ENCODE measurements around the gene SESTD1. TPM values are rescaled to one million over a fixed set of nuclear protein-coding genes. Genes with fewer than 3 reads are reported as not detected.
A peak's percentile ranks its signal among the peaks of the same experiment; 100 is the strongest.

The SESTD1 gene
- total RNA-seq, 3 donors from 2014 or later (not counting 1 experiment from before 2014, with no cell fraction given): 14.7 to 25.2 (median 19.0) TPM

- 88% methylated on average over 4 of the region's 4 CpGs for WGBS (ENCODE audit: insufficient coverage)
- no peak for DNase-seq
- H3K27ac ChIP-seq (ENCODE audit: low read length): no peak overlapping the region
- no peak for TF ChIP-seq CTCF (IDR thresholded peaks at IDR 0.05)
- Mint-ChIP-seq H3K36me3 (no peaks in the 10 kb centered on the region), H3K9me3 (no peaks in the 10 kb centered on the region), H3K27me3 (ENCODE audit: low read depth in 2 of 2) (no peaks in the 10 kb centered on the region), H3K4me1 (peaks cover 5 to 33% of the 10 kb centered on the region in 2 donors), H3K4me3 (no peak overlapping the region), H3K27ac (no peak overlapping the region)
- no peaks in the 10 kb centered on the region for H3K36me3 ChIP-seq (ENCODE audit: control insufficient read depth, insufficient read depth, low read length)
- ATAC-seq: no peak
- no peaks in the 10 kb centered on the region for H3K9me3 ChIP-seq (ENCODE audit: control insufficient read depth, insufficient read depth, low read length)
- intact Hi-C loops (cut with micrococcal nuclease): no loop called here
- no peak overlapping the region for H3K4me3 ChIP-seq (ENCODE audit: low read length)
- no peaks in the 10 kb centered on the region for H3K27me3 ChIP-seq (ENCODE audit: control insufficient read depth, insufficient read depth, low read length)
- H3K4me1 ChIP-seq (ENCODE audit: control insufficient read depth, insufficient read depth, low read length): no peaks in the 10 kb centered on the region
These were observed 23.9 kb downstream of the SESTD1 start for GRCh38 chr2:179240481-179241451.

GRCh38 chr2:179239838-179240237 is 24.8 kb downstream of the SESTD1 start:
- Mint-ChIP-seq H3K27ac (no peak overlapping the region), H3K36me3 (no peaks in the 10 kb centered on the region), H3K9me3 (no peaks in the 10 kb centered on the region), H3K4me3 (no peak overlapping the region), H3K27me3 (ENCODE audit: low read depth in 2 of 2) (no peaks in the 10 kb centered on the region), H3K4me1 (peaks cover 5 to 33% of the 10 kb centered on the region in 2 donors)
- no peak for TF ChIP-seq CTCF (IDR thresholded peaks at IDR 0.05)
- Histone ChIP-seq H3K27me3 (ENCODE audit: control insufficient read depth, insufficient read depth, low read length) (no peaks in the 10 kb centered on the region), H3K4me3 (ENCODE audit: low read length) (no peak overlapping the region), H3K9me3 (ENCODE audit: control insufficient read depth, insufficient read depth, low read length) (no peaks in the 10 kb centered on the region), H3K4me1 (ENCODE audit: control insufficient read depth, insufficient read depth, low read length) (no peaks in the 10 kb centered on the region), H3K36me3 (ENCODE audit: control insufficient read depth, insufficient read depth, low read length) (no peaks in the 10 kb centered on the region), H3K27ac (ENCODE audit: low read length) (no peak overlapping the region)
- ATAC-seq: no peak
- whole genome bisulfite sequencing (ENCODE audit: insufficient coverage): 43% methylated on average over 1 of the region's 2 CpGs
- DNase-seq: no peak
- intact Hi-C loops (cut with micrococcal nuclease): no loop called here

- no peak overlapping the region for H3K27ac ChIP-seq (ENCODE audit: low read length)
- no peaks in the 10 kb centered on the region for H3K9me3 ChIP-seq (ENCODE audit: control insufficient read depth, insufficient read depth, low read length)
- no peak overlapping the region for H3K4me3 Mint-ChIP-seq
- no peaks in the 10 kb centered on the region for H3K36me3 ChIP-seq (ENCODE audit: control insufficient read depth, insufficient read depth, low read length)
- intact Hi-C loops (cut with micrococcal nuclease): no loop called here
- TF ChIP-seq CTCF (IDR thresholded peaks at IDR 0.05): no peak
- peak in 1 of 2 donors; percentile 50 for DNase-seq
- H3K27ac Mint-ChIP-seq: no peak overlapping the region
- H3K27me3 Mint-ChIP-seq (ENCODE audit: low read depth in 2 of 2): no peaks in the 10 kb centered on the region
- no peaks in the 10 kb centered on the region for H3K36me3 Mint-ChIP-seq
- no peaks in the 10 kb centered on the region for H3K27me3 ChIP-seq (ENCODE audit: control insufficient read depth, insufficient read depth, low read length)
- no peaks in the 10 kb centered on the region for H3K9me3 Mint-ChIP-seq
- H3K4me1 Mint-ChIP-seq: peaks cover 5 to 33% of the 10 kb centered on the region in 2 donors
- ATAC-seq: no peak
- no peak overlapping the region for H3K4me3 ChIP-seq (ENCODE audit: low read length)
- peaks cover 6% of the 10 kb centered on the region for H3K4me1 ChIP-seq (ENCODE audit: control insufficient read depth, insufficient read depth, low read length)
These were observed 25.4 kb downstream of the SESTD1 start for GRCh38 chr2:179239195-179239594.
